Keratinocyte (primary cell): ENCODE data around the gene SLC25A44. TPM values are rescaled to one million over a fixed set of nuclear protein-coding genes. Genes with fewer than 3 reads are reported as not detected.

Source experiments
- DNase-seq: peaks from one replicate; pipeline ENCODE4 v3.0.0-alpha.2; 2011; ENCODE audit warnings: low read depth, missing footprints, low spot score
- FAIRE-seq: peaks from 2 replicates; lab custom pipeline; 2011; peaks lifted over from hg19 to GRCh38; lab: Jason Lieb, UNC
- H2AFZ ChIP-seq: 2 replicates; pipeline ENCODE4 v1.6.0; 2012; ENCODE audit warnings: low read length, control low read depth, inconsistent platforms; ENCODE audit not compliant: control insufficient read depth
- H3K27ac ChIP-seq: 2 replicates; pipeline ENCODE4 v1.5.1; 2011; ENCODE audit warnings: low read length; ENCODE audit not compliant: control insufficient read depth, insufficient read depth
- H3K27me3 ChIP-seq: 3 replicates; pipeline ENCODE4 v1.6.0; 2011; ENCODE audit warnings: low read length; ENCODE audit not compliant: control insufficient read depth, insufficient read depth; ENCODE audit errors: extremely low read depth
- H3K36me3 ChIP-seq, 2 experiments: 2 replicates in 1 of 2; 3 replicates in 1 of 2; pipeline ENCODE4 v1.5.1; 2011; ENCODE audit warnings: low read length in 2 of 2, mild to moderate bottlenecking in 1 of 2; ENCODE audit not compliant: control insufficient read depth in 2 of 2, insufficient read depth in 2 of 2; ENCODE audit errors: extremely low read depth in 1 of 2
- H3K4me1 ChIP-seq: 3 replicates; pipeline ENCODE4 v1.5.1; 2011; ENCODE audit warnings: low read length; ENCODE audit not compliant: control insufficient read depth, insufficient read depth; ENCODE audit errors: extremely low read depth
- H3K4me2 ChIP-seq: 3 replicates; pipeline ENCODE4 v1.6.0; 2011; ENCODE audit warnings: low read depth, low read length; ENCODE audit not compliant: control insufficient read depth, insufficient read depth; ENCODE audit errors: extremely low read depth
- H3K4me3 ChIP-seq, 3 experiments: fragments of 200-600 bp in 1 of 3; sonication (generic) in 1 of 3; 2 replicates in 2 of 3; 3 replicates in 1 of 3; pipeline ENCODE4 v1.5.1; 2011 to 2016; ENCODE audit warnings: low read length in 3 of 3, mild to moderate bottlenecking in 3 of 3, control low read depth in 2 of 3, inconsistent platforms in 1 of 3, low read depth in 1 of 3, mixed read lengths in 1 of 3, mixed run types in 1 of 3, moderate library complexity in 1 of 3; ENCODE audit not compliant: control insufficient read depth in 2 of 3, insufficient read depth in 2 of 3; ENCODE audit errors: extremely low read depth in 1 of 3
- H3K79me2 ChIP-seq: 2 replicates; pipeline ENCODE4 v1.6.0; 2012; ENCODE audit warnings: low read length; ENCODE audit not compliant: control insufficient read depth, insufficient read depth
- H3K9ac ChIP-seq: 3 replicates; pipeline ENCODE4 v1.6.0; 2011; ENCODE audit warnings: low read length; ENCODE audit not compliant: control insufficient read depth, insufficient read depth; ENCODE audit errors: extremely low read depth
- H3K9me1 ChIP-seq: 3 replicates; pipeline ENCODE4 v1.6.0; 2011; ENCODE audit warnings: low read length; ENCODE audit not compliant: control insufficient read depth, insufficient read depth; ENCODE audit errors: extremely low read depth
- H3K9me3 ChIP-seq: 2 replicates; pipeline ENCODE4 v1.5.1; 2012; ENCODE audit warnings: low read depth, low read length; ENCODE audit not compliant: control insufficient read depth
- H4K20me1 ChIP-seq: 3 replicates; pipeline ENCODE4 v1.6.0; 2011; ENCODE audit warnings: low read length; ENCODE audit not compliant: control insufficient read depth, insufficient read depth; ENCODE audit errors: extremely low read depth
- EZH2 ChIP-seq: IDR thresholded peaks from one replicate; pipeline ENCODE4 v1.6.1; 2012; ENCODE audit warnings: inconsistent platforms, mild to moderate bottlenecking, low read length, moderate library complexity
- dilution Hi-C: fragments of 300-500 bp; cut with MboI; formaldehyde crosslinking; loops from one replicate; pipeline ENCODE4 v1.7.0; 2020; ENCODE audit warnings: low sequenced_read_pairs; ENCODE audit not compliant: extremely low pct_ligation_motif_present
- polyA plus RNA-seq, 5 experiments: library from polyadenylated mRNA; depleted of rRNA in 3 of 5; stranded (reverse) in 3 of 5; stranded (forward) in 1 of 5; unstranded in 1 of 5; fragments of >200 nt; gene quantifications; 1 replicate in 1 of 5; 2 replicates in 3 of 5; 3 replicates in 1 of 5; pipeline versions ENCODE4 v1.2.1 to v1.2.3, GENCODE V29; 2011 to 2012; ENCODE audit warnings: missing spikeins in 2 of 5, low read depth in 1 of 5, low replicate concordance in 1 of 5
- TF ChIP-seq, protein P1 (sequence below), 3 experiments: IDR thresholded peaks in 1 of 3; conservative IDR thresholded peaks in 1 of 3; optimal IDR thresholded peaks in 1 of 3; 2 replicates in 2 of 3; 3 replicates in 1 of 3; pipeline versions ENCODE3 to v1.5.1; 2011; ENCODE audit warnings: low read length in 3 of 3, mild to moderate bottlenecking in 3 of 3, moderate library complexity in 2 of 3, control low read depth in 1 of 3, inconsistent platforms in 1 of 3; ENCODE audit not compliant: insufficient read depth in 2 of 3; ENCODE audit errors: extremely low read depth in 1 of 3

Gene SLC25A44
- polyA plus RNA-seq, 1 donor (not counting 4 experiments of a cell fraction or from before 2014, with no cell fraction given): 24.4 TPM

DNA sequence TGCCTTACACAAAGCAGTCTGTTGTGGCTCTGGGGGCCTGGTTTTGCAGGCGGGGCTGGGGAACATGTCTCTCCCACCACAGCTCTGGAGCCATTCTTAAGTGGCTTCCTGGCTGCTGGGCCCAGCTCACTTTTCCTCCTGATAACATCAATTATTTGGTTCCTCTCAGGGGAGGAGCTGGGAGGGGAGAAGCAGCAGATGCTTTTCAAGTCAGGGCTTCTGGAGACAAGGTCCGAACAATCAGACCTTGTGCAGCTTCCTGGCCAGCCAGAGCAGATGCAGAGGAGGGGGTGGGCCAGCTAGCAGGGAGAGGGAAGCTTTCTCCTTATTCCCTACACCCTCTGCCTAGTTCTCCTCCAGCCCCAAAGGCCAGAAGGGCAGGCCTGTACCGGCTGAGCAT lies 57.6 kb downstream of the SLC25A44 start:
- no peak for TF ChIP-seq EZH2
- TF ChIP-seq, protein P1, sequence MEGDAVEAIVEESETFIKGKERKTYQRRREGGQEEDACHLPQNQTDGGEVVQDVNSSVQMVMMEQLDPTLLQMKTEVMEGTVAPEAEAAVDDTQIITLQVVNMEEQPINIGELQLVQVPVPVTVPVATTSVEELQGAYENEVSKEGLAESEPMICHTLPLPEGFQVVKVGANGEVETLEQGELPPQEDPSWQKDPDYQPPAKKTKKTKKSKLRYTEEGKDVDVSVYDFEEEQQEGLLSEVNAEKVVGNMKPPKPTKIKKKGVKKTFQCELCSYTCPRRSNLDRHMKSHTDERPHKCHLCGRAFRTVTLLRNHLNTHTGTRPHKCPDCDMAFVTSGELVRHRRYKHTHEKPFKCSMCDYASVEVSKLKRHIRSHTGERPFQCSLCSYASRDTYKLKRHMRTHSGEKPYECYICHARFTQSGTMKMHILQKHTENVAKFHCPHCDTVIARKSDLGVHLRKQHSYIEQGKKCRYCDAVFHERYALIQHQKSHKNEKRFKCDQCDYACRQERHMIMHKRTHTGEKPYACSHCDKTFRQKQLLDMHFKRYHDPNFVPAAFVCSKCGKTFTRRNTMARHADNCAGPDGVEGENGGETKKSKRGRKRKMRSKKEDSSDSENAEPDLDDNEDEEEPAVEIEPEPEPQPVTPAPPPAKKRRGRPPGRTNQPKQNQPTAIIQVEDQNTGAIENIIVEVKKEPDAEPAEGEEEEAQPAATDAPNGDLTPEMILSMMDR (optimal IDR thresholded peaks at IDR 0.05 in 1 of 3, IDR thresholded peaks at IDR 0.05 in 1 of 3, conservative IDR thresholded peaks at IDR 0.05 in 1 of 3; ENCODE audit: extremely low read depth in 1 of 3, insufficient read depth in 2 of 3, low read length in 3 of 3): no peak
- Histone ChIP-seq H3K4me3 (no peak overlapping the region), H3K9me1 (no peaks in the 10 kb centered on the region), H3K9ac (no peak overlapping the region), H3K36me3 (peaks cover 28 to 51% of the 10 kb centered on the region in 2 experiments), H3K9me3 (no peaks in the 10 kb centered on the region), H3K27ac (no peak overlapping the region), H3K4me1 (peaks cover 18% of the 10 kb centered on the region), H4K20me1 (no peaks in the 10 kb centered on the region), H3K4me2 (no peak overlapping the region), H3K79me2 (no peaks in the 10 kb centered on the region), H3K27me3 (no peaks in the 10 kb centered on the region), H2AFZ (no peak overlapping the region)
- FAIRE-seq (no peak), DNase-seq (no peak)
- dilution Hi-C loops: no loop called here

DNA sequence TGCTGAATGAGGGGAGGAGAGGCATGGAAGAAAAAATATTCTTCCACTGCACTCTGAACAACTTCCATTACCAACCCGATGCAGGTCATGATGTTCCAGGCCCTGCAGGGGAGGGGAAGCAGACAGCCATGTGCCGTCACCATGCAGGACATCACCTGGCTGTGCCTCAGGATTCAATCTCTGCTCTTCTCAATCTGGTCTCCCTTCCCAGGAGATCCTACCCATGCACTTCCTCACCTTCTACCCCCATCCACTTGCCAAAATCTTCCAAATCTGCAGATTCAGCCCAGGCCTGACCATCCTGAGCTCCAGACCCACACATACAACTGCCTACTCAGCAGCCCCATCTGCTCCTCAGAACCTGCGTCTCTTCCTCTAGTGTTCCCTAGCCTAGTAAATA lies 59.7 kb downstream of the SLC25A44 start:
- Histone ChIP-seq H3K4me1 (peaks cover 22% of the 10 kb centered on the region), H3K9me1 (no peaks in the 10 kb centered on the region), H3K36me3 (peaks cover 37 to 67% of the 10 kb centered on the region in 2 experiments), H3K4me2 (no peak overlapping the region), H2AFZ (no peak overlapping the region), H3K9me3 (no peaks in the 10 kb centered on the region), H3K4me3 (no peak overlapping the region), H3K79me2 (no peaks in the 10 kb centered on the region), H3K27me3 (no peaks in the 10 kb centered on the region), H4K20me1 (no peaks in the 10 kb centered on the region), H3K9ac (no peak overlapping the region), H3K27ac (no peak overlapping the region)
- FAIRE-seq (no peak), DNase-seq (no peak)
- TF ChIP-seq, protein P1 (optimal IDR thresholded peaks at IDR 0.05 in 1 of 3, IDR thresholded peaks at IDR 0.05 in 1 of 3, conservative IDR thresholded peaks at IDR 0.05 in 1 of 3; ENCODE audit: extremely low read depth in 1 of 3, insufficient read depth in 2 of 3, low read length in 3 of 3): no peak
- TF ChIP-seq EZH2: no peak
- dilution Hi-C loops: no loop called here
